CD4-positive, alpha-beta T cell treated with Interleukin-4 for 1 hour (primary cell): Measurements from ENCODE around the gene NKX6-2.
"Not testable (repeated sequence)": the region's sequence is repeated elsewhere in the genome, so short reads cannot be mapped to it uniquely, and the experiment has no call there.

Experiments used
- DNase-seq, 2 donors: peaks; one replicate each; pipeline ENCODE4 v3.0.0-alpha.2; 2020 to 2022

Gene NKX6-2

DNA sequence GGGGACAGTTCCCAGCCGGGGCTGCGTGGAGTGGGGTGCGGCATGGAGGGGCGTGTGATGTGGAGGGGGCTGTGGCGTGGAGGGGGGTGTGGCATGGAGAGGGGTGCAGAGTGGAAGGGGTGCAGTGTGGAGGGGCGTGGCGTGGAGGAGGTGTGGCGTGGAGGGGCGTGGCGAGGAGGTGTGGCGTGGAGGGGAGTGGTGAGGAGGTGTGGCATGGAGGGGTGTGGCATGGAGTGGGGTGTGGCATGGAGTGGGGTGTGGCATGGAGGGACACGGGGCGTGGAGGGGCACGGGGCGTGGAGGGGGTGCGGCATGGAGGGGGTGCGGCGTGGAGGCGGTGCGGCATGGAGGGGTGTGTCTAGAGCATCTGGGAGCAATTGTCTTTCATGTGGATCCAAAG lies 33.6 kb downstream of the NKX6-2 start:
- DNase-seq: no peak

GRCh38 chr10:132750936-132751335 lies 35.0 kb downstream of the NKX6-2 start:
- no peak for DNase-seq

GRCh38 chr10:132749371-132749795 lies 36.6 kb downstream of the NKX6-2 start:
- no peak for DNase-seq

DNA sequence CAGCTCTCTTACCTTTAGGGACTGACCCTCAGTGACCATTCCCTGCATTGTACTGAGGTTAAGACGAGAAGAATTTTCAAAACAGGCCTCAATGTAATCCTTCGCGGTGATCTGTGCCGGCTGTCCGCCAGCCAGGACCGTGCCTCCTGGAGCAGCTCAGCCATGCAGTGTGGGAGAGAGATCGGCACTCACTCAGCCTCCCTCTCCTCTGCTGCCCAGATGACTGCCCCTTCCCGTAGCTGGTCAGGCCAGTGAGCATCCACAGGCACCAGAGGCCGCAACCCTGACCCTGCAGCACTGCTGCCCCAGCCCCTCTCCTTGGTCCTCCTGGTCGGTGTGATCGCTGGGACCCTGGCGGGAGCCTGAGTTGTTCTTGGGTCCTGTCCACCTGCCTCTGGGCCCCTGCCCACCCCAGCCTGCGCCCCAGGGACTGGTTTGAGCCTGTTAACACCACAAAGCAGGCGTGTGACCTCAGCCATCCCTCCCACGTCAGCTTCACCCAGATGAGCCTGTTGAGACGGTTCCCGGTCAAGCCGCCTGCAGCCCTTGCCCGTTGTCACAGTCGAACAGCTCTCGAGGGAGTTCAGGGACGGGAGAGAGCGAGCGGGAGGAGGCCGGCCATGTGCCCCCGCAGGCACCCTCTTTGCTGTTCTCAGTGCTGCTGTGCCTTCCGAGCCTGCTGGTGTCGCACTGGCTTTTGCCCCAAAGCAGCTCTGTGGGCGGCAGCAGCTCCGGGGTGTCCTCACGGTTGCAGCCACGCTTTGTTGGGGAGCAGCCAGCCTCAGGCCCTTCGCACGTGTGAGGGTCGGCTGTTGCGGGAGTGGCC lies 37.2 kb downstream of the NKX6-2 start:
- DNase-seq: no peak

GRCh38 chr10:132748135-132748534 lies 37.8 kb downstream of the NKX6-2 start:
- DNase-seq: no peak

- DNase-seq: no peak
Measured at GRCh38 chr10:132746801-132747625, 38.9 kb downstream of the NKX6-2 start.

DNA sequence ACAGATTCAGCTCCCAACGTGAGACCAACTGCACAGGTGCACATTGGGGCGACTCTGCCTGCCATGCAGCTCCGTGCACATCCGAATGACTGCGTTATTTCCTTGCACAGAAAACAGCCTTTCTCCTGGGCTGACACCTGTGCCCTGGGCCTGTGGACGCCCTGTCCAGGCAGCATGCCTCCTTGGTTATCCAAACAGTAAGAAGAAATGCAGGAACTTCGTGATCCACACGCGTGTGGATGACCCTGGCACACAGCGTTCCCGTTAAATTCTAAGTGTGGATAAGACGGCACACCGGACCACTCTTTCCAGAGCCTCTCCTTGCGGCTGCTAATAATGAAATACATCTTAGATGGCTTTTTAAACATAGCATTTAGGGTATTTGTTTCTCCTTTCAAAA lies 39.6 kb downstream of the NKX6-2 start:
- DNase-seq: no peak

DNA sequence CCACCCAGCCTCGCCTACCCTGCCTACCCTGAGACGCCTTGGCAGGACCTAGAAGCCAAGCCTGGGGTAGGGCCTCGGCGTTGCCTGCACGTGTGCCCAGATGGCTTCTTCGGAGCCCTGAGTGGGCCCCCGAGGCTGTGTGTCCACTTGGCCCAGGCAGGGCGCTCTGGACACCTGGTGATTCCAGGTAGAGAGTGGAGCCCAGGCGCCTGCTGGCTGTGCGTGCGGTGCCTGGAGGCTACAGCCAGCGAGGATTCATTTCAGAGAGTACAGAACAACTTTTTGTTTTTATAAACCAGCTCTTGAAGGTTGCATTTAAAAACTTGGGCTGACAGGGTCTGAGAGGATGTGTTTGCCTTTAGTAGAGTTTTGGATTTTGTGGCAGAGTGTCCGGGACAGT lies 40.0 kb downstream of the NKX6-2 start:
- no peak for DNase-seq

DNA sequence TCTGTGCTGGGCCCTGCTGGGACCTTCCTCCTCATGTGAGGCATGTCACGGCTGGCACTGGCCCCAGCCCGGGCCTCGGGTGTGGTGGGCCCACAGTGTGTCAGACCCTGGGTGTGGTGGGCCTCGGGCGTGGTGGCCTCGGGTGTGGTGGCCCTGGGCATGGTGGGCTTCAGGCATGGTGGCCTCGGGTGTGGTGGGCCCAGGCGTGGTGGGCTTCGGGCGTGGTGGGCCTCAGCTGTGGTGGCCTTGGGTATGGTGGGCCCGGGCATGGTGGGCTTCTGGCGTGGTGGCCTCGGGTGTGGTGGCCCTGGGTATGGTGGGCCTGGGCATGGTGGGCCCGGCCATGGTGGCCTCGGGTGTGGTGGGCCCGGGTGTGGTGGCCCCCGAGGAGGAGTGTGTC lies 40.4 kb downstream of the NKX6-2 start:
- no peak for DNase-seq

- DNase-seq: no peak
Measured at GRCh38 chr10:132744839-132745238, 41.1 kb downstream of the NKX6-2 start.

DNA sequence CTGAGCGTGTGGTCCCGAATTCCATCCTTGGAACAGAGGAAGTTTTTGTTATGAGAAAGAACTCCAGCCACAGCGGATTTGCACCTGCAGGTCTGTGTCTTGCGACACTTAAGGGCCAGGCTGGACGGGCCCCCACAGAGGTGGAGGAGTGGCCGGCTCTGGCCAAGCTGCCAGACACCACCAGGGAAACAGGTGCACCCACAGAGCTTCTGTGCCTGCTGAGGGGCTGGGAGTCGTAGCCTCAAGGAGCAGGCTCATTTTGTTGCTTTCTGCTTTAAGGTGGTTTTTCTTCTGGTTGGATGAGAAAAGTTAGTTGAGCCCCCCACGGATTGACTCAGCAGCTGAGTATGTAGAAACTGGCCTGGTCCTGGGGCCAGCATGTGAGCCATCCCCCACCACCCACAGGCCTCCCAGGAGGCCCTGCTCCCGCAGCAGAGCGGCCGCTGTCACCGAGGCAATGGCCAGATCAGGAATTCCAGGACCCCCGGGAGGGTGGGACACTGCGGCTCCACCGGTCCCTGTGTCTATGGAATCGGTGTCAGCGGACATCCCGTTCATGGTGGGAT lies 41.9 kb downstream of the NKX6-2 start:
- no peak for DNase-seq

GRCh38 chr10:132743196-132743924 lies 42.6 kb downstream of the NKX6-2 start:
- not testable (repeated sequence) for DNase-seq

GRCh38 chr10:132742837-132743194 lies 43.1 kb downstream of the NKX6-2 start:
- DNase-seq: no peak

DNA sequence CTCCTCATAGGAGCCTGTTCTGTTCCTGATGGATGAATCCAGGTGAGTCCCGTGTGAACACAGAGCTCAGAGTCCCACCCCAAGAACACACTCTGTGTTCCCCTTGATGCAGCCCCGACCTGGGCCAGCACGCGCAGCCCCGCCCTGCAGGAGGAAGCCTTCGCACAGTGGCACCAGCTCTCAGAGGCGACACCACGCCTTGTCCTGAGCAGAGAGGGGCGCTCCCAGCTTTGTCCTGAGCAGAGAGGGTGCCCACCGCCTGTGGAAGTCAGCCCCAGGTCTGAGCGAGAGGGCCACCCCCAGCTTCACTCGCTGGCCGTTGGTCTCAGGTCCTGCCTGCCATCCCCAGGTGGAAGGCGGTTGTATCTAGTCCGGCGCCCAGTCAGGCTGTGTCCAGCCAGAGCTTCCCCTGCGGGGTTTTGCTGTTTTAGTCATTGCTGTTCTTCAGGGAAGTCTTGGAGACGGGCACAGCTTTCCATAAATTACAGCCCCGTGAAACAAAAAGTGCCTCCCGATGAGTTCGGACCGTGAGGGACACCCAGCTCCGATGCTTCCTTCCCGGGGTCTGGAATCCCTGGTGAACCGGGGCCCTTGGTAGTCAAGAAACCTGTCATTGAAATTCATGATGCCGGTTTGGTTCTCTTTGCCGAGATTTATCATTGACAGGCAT lies 43.6 kb downstream of the NKX6-2 start:
- DNase-seq: no peak

DNA sequence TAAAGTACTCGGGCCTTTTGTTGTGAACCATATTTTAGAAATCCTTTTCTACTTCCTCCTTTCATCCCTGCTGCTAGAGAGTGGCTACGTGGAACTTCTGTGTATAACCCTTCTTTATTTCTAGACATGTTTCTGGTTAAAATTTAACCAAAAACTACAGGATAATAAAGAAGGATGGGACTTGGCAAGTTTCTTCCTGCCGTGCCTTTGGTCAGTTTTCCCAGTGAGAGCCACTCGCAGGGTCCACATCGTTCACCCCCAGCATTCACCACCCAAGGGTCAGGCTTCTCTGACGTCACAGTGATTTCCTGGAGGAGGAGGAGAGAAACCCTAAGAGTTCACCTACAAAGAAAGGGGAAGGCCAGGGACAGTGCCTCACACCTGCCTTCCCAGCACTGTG lies 45.4 kb downstream of the NKX6-2 start:
- no peak for DNase-seq

DNA sequence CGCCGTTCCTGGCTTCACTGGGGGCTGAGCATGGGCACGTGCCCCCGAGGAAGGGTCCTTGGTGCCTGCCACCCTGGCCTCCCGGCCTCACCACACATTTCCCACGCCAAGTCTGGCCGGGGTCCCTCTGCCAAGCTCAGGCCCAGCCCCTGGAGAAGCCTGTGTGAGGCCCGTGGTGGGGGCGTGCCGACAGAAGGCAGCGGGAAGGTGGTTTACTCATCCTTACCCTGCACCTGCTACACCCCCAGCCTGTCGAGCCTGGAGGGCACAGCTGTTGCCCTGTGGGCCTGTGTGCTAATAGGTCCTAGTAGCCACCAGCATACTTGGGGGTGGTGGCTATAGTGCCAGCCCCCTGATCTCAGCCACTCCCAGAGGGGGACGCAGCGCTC lies 46.7 kb downstream of the NKX6-2 start:
- DNase-seq: no peak

DNA sequence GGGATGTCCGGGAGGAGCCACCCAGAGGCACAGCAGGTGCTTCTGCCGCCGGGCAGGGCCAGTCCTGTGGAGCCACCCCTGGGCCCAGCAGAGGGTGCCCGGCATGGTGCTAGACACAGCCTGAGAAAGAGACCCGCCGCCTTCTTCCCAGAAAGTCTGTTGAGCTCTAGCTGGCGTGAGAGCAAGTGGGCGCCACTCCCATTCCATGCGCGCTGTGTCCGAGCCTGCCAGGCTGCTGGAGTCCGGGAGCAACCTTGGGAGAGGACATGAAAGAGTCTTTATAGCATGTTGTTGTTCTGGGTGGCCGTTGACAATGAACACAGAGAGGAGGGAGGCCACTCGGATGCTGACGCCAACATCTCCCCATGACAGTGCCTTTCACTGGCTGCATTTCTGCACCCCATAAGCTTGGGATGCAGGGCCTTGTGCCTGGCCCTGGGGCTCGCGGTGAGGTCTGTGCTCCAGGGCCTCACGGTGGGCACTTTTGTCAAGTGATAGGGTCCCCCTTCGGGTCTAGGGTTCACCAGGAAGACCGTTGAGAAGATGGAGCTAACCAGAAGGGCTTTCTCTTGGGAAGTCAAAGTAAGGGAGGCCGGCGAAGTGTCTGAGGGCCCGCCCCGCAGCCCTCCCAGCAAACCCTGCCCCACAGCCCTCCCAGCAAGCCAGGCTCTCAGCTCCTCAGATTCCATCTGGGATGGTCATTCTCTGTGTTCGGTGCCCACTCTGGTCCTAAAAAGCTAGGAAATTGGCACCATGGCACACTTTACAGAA lies 47.3 kb downstream of the NKX6-2 start:
- no peak for DNase-seq

DNA sequence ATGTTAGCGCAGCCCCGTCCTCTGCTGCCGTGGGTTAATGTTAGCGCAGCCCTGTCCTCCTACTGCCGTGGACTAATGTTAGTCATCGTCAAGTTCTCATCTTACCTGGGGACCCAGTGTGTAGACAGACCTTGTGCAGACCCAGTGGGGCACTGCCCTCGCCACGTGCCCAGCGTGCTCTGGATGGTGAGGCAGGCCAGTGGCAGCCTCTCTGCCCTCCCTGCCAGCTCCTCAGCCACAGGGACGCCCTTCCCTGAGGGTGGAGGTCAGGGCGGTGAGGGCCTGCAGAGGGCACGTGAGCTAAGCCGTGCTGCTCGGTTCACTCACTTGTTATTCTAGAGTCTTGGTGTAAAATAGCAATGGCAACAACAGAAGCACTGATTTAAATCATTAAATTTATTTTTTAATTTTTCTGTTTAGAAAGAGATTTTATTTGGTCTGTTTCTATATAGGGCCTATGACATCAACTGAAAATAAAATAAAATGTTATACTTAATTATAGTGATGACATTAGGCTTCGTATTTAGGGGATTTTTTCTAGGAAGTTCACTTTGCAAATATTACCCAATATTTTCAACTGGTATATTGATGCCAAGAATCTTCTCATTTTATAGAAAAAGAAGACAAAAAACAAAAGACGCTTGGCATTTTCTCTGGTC lies 48.4 kb downstream of the NKX6-2 start:
- DNase-seq: no peak

DNA sequence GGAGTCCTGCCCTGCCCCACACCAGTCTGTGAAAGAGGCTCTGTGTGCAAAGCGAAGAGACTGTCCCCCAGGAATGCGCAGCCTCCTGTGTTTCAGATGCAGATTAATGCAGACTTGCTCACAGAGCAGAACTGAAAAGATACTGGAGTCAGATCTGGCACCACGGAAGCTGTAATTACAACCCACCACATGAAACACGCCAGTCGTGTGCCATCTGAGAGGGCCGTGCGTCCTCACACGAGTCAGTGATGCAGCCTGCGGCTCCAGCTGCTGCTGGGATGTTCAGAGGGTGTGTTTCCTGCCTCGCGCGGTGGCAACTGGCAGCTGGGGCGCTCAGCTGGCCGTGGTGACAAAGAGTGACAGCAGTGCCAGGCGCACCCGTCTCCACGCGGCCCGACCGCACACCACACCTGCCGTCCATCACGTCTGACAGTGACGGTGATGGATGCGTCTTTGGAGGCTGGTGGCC lies 50.0 kb downstream of the NKX6-2 start:
- no peak for DNase-seq

DNA sequence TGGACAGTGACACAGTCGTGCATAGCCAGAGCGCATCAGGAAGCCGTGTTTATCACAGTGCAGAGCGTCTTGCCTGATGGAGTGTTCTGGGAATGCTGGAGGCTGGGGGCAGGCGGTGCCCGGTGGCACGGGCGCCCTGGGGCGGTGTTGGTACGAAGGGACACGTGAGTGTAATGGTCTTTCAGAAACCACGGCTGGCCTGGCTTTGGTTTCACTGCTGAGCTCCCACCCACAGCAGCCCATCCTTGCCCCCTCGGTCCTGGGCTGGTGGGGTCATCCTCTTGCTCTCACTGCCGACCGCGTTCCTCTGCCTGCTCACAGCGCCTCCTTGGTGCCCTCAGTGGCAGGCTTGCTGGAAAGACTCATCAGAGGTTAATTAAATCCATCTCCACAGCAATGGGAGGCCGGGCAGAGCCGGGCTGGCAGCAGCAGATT lies 50.6 kb downstream of the NKX6-2 start:
- no peak for DNase-seq

DNA sequence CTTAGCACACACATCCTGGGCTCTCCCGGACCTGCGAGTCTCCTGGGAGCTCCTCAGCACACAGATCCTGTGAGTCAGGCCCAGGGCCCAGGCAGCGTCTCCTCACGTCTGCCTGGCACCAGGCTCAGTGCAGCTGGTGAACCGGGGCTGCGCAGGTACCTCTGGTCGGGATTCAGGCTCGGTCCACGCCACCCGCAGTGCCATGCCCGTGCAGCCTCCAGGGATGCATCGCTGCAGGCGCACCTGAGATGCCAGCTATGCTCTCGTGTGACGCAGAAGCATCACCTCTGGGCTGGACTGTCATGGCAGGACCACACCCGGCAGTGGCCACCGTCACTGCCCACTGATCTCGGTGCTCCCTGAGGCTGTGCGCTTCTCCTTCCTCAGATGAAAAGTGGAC lies 52.0 kb downstream of the NKX6-2 start:
- DNase-seq: no peak
